ENCODE results near the gene HUWE1.

DNA sequence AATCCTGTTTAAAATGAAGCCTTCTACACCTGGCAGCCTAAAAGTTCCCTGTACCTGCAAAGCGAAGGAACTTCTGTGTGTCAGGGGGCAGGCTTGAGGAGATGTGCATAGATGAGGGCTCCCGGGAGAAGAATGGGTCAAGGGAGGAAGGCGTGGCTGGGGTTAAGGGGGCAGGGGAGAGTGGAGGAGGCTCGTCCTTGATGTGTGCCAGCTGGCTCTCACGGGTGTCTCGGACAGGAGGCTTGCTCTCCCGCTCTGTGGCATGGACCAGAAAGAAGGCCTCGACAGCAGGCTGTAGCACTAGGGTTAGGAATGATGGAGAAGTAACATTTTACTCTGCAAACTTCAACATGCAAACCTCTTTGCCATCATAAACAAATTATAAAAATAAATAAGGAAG, 147.7 kb downstream of the HUWE1 start:
- TF ChIP-seq, protein P1, sequence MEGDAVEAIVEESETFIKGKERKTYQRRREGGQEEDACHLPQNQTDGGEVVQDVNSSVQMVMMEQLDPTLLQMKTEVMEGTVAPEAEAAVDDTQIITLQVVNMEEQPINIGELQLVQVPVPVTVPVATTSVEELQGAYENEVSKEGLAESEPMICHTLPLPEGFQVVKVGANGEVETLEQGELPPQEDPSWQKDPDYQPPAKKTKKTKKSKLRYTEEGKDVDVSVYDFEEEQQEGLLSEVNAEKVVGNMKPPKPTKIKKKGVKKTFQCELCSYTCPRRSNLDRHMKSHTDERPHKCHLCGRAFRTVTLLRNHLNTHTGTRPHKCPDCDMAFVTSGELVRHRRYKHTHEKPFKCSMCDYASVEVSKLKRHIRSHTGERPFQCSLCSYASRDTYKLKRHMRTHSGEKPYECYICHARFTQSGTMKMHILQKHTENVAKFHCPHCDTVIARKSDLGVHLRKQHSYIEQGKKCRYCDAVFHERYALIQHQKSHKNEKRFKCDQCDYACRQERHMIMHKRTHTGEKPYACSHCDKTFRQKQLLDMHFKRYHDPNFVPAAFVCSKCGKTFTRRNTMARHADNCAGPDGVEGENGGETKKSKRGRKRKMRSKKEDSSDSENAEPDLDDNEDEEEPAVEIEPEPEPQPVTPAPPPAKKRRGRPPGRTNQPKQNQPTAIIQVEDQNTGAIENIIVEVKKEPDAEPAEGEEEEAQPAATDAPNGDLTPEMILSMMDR (conservative IDR thresholded peaks at IDR 0.05; ENCODE audit: low read depth, low read length), result no peak
- TF ChIP-seq EZH2 (IDR thresholded peaks at IDR 0.05; ENCODE audit: borderline replicate concordance, low read depth, low read length, poor library complexity, severe bottlenecking), result no peak

Measured in A673 (cell line).